H9 (cell line): ENCODE measurements around the gene CNDP1. TPM values are rescaled to one million over a fixed set of nuclear protein-coding genes. Genes with fewer than 3 reads are reported as not detected.

Experiments
- DNase-seq: peaks from one replicate; pipeline ENCODE4 v3.0.0-alpha.2; 2017
- H2AFZ ChIP-seq: one replicate; pipeline ENCODE4 v1.6.1; 2013; ENCODE audit warnings: mild to moderate bottlenecking, low read length, control low read depth, moderate library complexity
- H2AK5ac ChIP-seq: 2 replicates; pipeline ENCODE4 v1.6.1; 2013; ENCODE audit warnings: low read length, control low read depth, mixed read lengths; ENCODE audit not compliant: insufficient read length
- H2BK120ac ChIP-seq: one replicate; pipeline ENCODE4 v1.6.1; 2013; ENCODE audit warnings: low read depth, mild to moderate bottlenecking, low read length, control low read depth, inconsistent platforms; ENCODE audit not compliant: poor library complexity, severe bottlenecking
- H2BK12ac ChIP-seq: 2 replicates; pipeline ENCODE4 v1.6.1; 2013; ENCODE audit warnings: low read length, control low read depth, mixed read lengths, low read depth; ENCODE audit not compliant: insufficient read length
- H2BK15ac ChIP-seq: 2 replicates; pipeline ENCODE4 v1.6.1; 2013; ENCODE audit warnings: low read depth, low read length, control low read depth
- H2BK20ac ChIP-seq: one replicate; pipeline ENCODE4 v1.6.1; 2013; ENCODE audit warnings: low read depth, mild to moderate bottlenecking, low read length, control low read depth, inconsistent platforms; ENCODE audit not compliant: poor library complexity, severe bottlenecking
- H2BK5ac ChIP-seq: 2 replicates; pipeline ENCODE4 v1.6.1; 2013; ENCODE audit warnings: low read length, control low read depth, mixed read lengths; ENCODE audit not compliant: insufficient read length
- H3K14ac ChIP-seq: 2 replicates; pipeline ENCODE4 v1.6.1; 2013; ENCODE audit warnings: low read length, control low read depth; ENCODE audit not compliant: insufficient read depth
- H3K18ac ChIP-seq: 2 replicates; pipeline ENCODE4 v1.6.1; 2013; ENCODE audit warnings: low read depth, mild to moderate bottlenecking, mixed read lengths, low read length, control low read depth; ENCODE audit not compliant: insufficient read length
- H3K23ac ChIP-seq: 2 replicates; pipeline ENCODE4 v1.6.1; 2013; ENCODE audit warnings: low read length, control low read depth, mixed read lengths, low read depth; ENCODE audit not compliant: insufficient read length
- H3K23me2 ChIP-seq: 2 replicates; pipeline ENCODE4 v1.6.1; 2013; ENCODE audit warnings: low read depth, mild to moderate bottlenecking, mixed read lengths, low read length, control low read depth; ENCODE audit not compliant: insufficient read length, poor library complexity, severe bottlenecking
- H3K27ac ChIP-seq: 2 replicates; pipeline ENCODE4 v1.5.1; 2013; ENCODE audit warnings: low read length, control low read depth, mixed read lengths, low read depth; ENCODE audit not compliant: insufficient read length
- H3K27me3 ChIP-seq: 2 replicates; pipeline ENCODE4 v1.6.1; 2013; ENCODE audit warnings: low read length, control low read depth, inconsistent platforms; ENCODE audit not compliant: insufficient read depth
- H3K4ac ChIP-seq: 2 replicates; pipeline ENCODE4 v1.6.1; 2013; ENCODE audit warnings: low read depth, mild to moderate bottlenecking, control low read depth, inconsistent platforms, low read length, moderate library complexity
- H3K4me1 ChIP-seq: 2 replicates; pipeline ENCODE4 v1.6.1; 2013; ENCODE audit warnings: low read length, control low read depth, inconsistent platforms; ENCODE audit not compliant: insufficient read depth
- H3K4me2 ChIP-seq: 2 replicates; pipeline ENCODE4 v1.6.1; 2013; ENCODE audit warnings: low read length, control low read depth, mixed read lengths; ENCODE audit not compliant: insufficient read length, insufficient read depth
- H3K56ac ChIP-seq: 2 replicates; pipeline ENCODE4 v1.6.1; 2013; ENCODE audit warnings: low read depth, mild to moderate bottlenecking, mixed read lengths, low read length, control low read depth; ENCODE audit not compliant: insufficient read length
- H3K79me1 ChIP-seq: 2 replicates; pipeline ENCODE4 v1.6.1; 2013; ENCODE audit warnings: low read depth, mild to moderate bottlenecking, moderate library complexity, low read length, control low read depth, inconsistent platforms; ENCODE audit not compliant: insufficient read depth, poor library complexity, severe bottlenecking
- H3K79me2 ChIP-seq: 2 replicates; pipeline ENCODE4 v1.6.1; 2013; ENCODE audit warnings: low read length, control low read depth, inconsistent platforms; ENCODE audit not compliant: insufficient read depth
- H3K9ac ChIP-seq: 2 replicates; pipeline ENCODE4 v1.6.1; 2013; ENCODE audit warnings: low read length, control low read depth, mixed read lengths; ENCODE audit not compliant: insufficient read length; ENCODE audit errors: extremely low read depth
- H3K9me3 ChIP-seq: one replicate; pipeline ENCODE4 v1.6.1; 2013; ENCODE audit warnings: low read depth, low read length, inconsistent platforms; ENCODE audit not compliant: control insufficient read depth
- H3T11ph ChIP-seq: one replicate; pipeline ENCODE4 v1.6.1; 2013; ENCODE audit warnings: mild to moderate bottlenecking, low read length, control low read depth, inconsistent platforms
- H4K20me1 ChIP-seq: one replicate; pipeline ENCODE4 v1.6.1; 2013; ENCODE audit not compliant: control insufficient read depth, insufficient read length, insufficient read depth
- H4K5ac ChIP-seq: 2 replicates; pipeline ENCODE4 v1.6.1; 2013; ENCODE audit warnings: low read depth, mild to moderate bottlenecking, mixed read lengths, low read length, control low read depth; ENCODE audit not compliant: insufficient read length
- H4K8ac ChIP-seq: replicated peaks from 2 replicates; pipeline ENCODE4 v1.6.1; 2013; ENCODE audit warnings: low read length, control low read depth, mixed read lengths, low read depth; ENCODE audit not compliant: insufficient read length
- H4K91ac ChIP-seq: 2 replicates; pipeline ENCODE4 v1.6.1; 2013; ENCODE audit warnings: low read depth, mild to moderate bottlenecking, moderate library complexity, mixed read lengths, low read length, control low read depth; ENCODE audit not compliant: insufficient read length
- H3K27ac Mint-ChIP-seq, 3 experiments: 2 replicates in 2 of 3; 3 replicates in 1 of 3; pipeline ENCODE4 v1.8.0; 2020 to 2021; ENCODE audit warnings: mixed read lengths in 3 of 3, mild to moderate bottlenecking in 1 of 3, moderate library complexity in 1 of 3
- H3K27me3 Mint-ChIP-seq: 2 replicates; pipeline ENCODE4 v1.8.0; 2021; ENCODE audit warnings: low read depth, mild to moderate bottlenecking, moderate library complexity, mixed read lengths
- H3K36me3 Mint-ChIP-seq, 3 experiments: 2 replicates in 2 of 3; 3 replicates in 1 of 3; pipeline ENCODE4 v1.8.0; 2020 to 2021; ENCODE audit warnings: low read depth in 3 of 3, mixed read lengths in 3 of 3; ENCODE audit not compliant: insufficient read depth in 1 of 3
- H3K4me1 Mint-ChIP-seq, 2 experiments: 2 replicates each; pipeline ENCODE4 v1.8.0; 2020; ENCODE audit warnings: mixed read lengths in 2 of 2
- H3K4me3 Mint-ChIP-seq, 2 experiments: 2 replicates in 1 of 2; 3 replicates in 1 of 2; pipeline ENCODE4 v1.8.0; 2020 to 2021; ENCODE audit warnings: mild to moderate bottlenecking in 2 of 2, mixed read lengths in 2 of 2, moderate library complexity in 1 of 2
- H3K9me3 Mint-ChIP-seq, 2 experiments: 2 replicates in 1 of 2; 3 replicates in 1 of 2; pipeline ENCODE4 v1.8.0; 2020; ENCODE audit warnings: mild to moderate bottlenecking in 2 of 2, mixed read lengths in 2 of 2, moderate library complexity in 1 of 2
- WGBS: extraction: QIAGEN DNeasy Blood & Tissue Kit; methylation state at CpG from one replicate; pipeline ENCODE4 v1.1.7; 2013; ENCODE audit warnings: missing lambda C conversion rate, low lambda C conversion rate, mixed read lengths; ENCODE audit not compliant: insufficient read length; ENCODE audit errors: extremely low coverage; 5-methylcytosine and 5-hydroxymethylcytosine counted together
- total RNA-seq: library from RNA; stranded (reverse); gene quantifications from 2 replicates; pipeline ENCODE4 v1.2.1, GENCODE V29; 2021
- TF ChIP-seq, protein P1 (sequence below): fragments of 200-600 bp; sonication (generic); conservative IDR thresholded peaks from 3 replicates; pipeline ENCODE4 v1.8.0; 2021; ENCODE audit warnings: antibody characterized with exemption, mild to moderate bottlenecking

The CNDP1 gene
- total RNA-seq, 1 experiment from 2014 or later, result not detected

DNA sequence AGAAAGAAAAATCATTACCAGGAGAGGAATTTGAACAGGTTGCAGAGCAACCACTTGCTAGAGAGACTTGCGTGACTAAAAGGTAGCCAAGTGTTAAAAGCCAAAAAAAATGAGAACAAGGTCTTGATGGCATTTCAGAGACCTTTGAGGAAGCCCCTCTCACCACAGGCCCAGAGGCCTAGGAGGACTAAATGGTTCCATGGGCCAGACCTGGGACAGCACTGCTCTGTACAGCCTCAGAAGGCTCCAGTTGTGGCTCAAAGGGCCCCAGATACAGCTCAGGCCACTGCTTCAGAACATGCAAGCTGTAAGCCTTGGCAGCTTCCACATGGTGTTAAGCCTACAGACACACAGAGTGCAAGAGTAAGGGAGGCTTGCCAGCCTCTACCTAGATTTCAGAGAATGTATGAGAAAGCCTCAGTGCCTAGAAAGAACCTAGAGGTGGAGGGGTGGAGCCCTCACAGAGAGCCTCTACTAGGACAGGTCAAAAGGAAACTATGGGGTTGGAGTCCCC is 15.3 kb downstream of the CNDP1 start:
- Mint-ChIP-seq H3K4me3 (no peak overlapping the region), H3K27ac (no peak overlapping the region), H3K27me3 (peaks cover 15% of the 10 kb centered on the region), H3K4me1 (no peaks in the 10 kb centered on the region; a peak in 1 of 4 replicates), H3K36me3 (peaks cover 10 to 27% (median 18%) of the 10 kb centered on the region in 3 experiments), H3K9me3 (peaks cover 39 to 54% of the 10 kb centered on the region in 2 experiments)
- Histone ChIP-seq H4K5ac (no peak overlapping the region), H4K91ac (no peak overlapping the region), H3K23me2 (no peaks in the 10 kb centered on the region), H4K8ac (no peak overlapping the region), H3K9ac (no peak overlapping the region), H2BK15ac (no peak overlapping the region), H3K79me2 (no peaks in the 10 kb centered on the region), H3K18ac (no peak overlapping the region), H3K27me3 (no peaks in the 10 kb centered on the region), H3K23ac (no peak overlapping the region), H2AFZ (no peak overlapping the region), H2AK5ac (no peak overlapping the region), H3K4me2 (no peak overlapping the region), H3T11ph (no peak overlapping the region), H3K4ac (no peak overlapping the region), H3K14ac (no peak overlapping the region), H3K4me1 (no peaks in the 10 kb centered on the region), H3K27ac (no peak overlapping the region), H4K20me1 (no peaks in the 10 kb centered on the region), H2BK12ac (no peak overlapping the region), H2BK120ac (no peak overlapping the region), H2BK20ac (no peak overlapping the region), H3K79me1 (no peaks in the 10 kb centered on the region), H3K9me3 (peaks cover 10% of the 10 kb centered on the region), H2BK5ac (no peak overlapping the region), H3K56ac (no peak overlapping the region)
- no peak for DNase-seq
- WGBS, result no CpG with 5 or more reads among the region's 1 CpG
- TF ChIP-seq, protein P1, sequence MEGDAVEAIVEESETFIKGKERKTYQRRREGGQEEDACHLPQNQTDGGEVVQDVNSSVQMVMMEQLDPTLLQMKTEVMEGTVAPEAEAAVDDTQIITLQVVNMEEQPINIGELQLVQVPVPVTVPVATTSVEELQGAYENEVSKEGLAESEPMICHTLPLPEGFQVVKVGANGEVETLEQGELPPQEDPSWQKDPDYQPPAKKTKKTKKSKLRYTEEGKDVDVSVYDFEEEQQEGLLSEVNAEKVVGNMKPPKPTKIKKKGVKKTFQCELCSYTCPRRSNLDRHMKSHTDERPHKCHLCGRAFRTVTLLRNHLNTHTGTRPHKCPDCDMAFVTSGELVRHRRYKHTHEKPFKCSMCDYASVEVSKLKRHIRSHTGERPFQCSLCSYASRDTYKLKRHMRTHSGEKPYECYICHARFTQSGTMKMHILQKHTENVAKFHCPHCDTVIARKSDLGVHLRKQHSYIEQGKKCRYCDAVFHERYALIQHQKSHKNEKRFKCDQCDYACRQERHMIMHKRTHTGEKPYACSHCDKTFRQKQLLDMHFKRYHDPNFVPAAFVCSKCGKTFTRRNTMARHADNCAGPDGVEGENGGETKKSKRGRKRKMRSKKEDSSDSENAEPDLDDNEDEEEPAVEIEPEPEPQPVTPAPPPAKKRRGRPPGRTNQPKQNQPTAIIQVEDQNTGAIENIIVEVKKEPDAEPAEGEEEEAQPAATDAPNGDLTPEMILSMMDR, result no peak
